Tibial nerve (tissue), 4 donors: Measurements from ENCODE around the gene SYT9.

Experiments
- CTCF ChIP-seq, 5 experiments: fragments of 200-600 bp in 3 of 5; fragments of 450-650 bp in 2 of 5; sonication (generic) in 3 of 5; IDR thresholded peaks; one replicate each; pipeline ENCODE4 v1.5.1; 2016 to 2019; ENCODE audit warnings: antibody characterized with exemption in 5 of 5, mild to moderate bottlenecking in 3 of 5, moderate library complexity in 2 of 5
- EP300 ChIP-seq, 2 donors: sonication (generic); formaldehyde crosslinking; IDR thresholded peaks; one replicate each; pipeline ENCODE4 v1.6.1; 2017; ENCODE audit warnings: antibody characterized with exemption in 2 of 2, mild to moderate bottlenecking in 1 of 2

GRCh38 chr11:7341551-7341950 is 89.8 kb downstream of the SYT9 start:
- TF ChIP-seq CTCF (IDR thresholded peaks at IDR 0.05) = no peak
- no peak for TF ChIP-seq EP300 (IDR thresholded peaks at IDR 0.05)
